Pancreas (tissue), 10 donors: ENCODE results near the gene CCDC93. TPM values are rescaled to one million over a fixed set of nuclear protein-coding genes. Genes with fewer than 3 reads are reported as not detected.

ENCODE experiments used
- ATAC-seq, 4 donors: fragments of 200-7000 bp; cut with Tn5 transposase; one replicate each; pipeline versions ENCODE4 v1.8.0 to v1.9.1; 2020; ENCODE audit warnings: mild to moderate bottlenecking in 4 of 4, moderate library complexity in 4 of 4
- DNase-seq, 6 donors: peaks; one replicate each; pipeline ENCODE4 v3.0.0-alpha.2; 2020
- FAIRE-seq: peaks from 2 replicates; lab custom pipeline; 2012; peaks lifted over from hg19 to GRCh38; lab: Jason Lieb, UNC
- H3K27ac ChIP-seq, 4 donors: fragments of 200-600 bp; sonication (generic); 1 replicate in 3 of 4; 2 replicates in 1 of 4; pipeline versions ENCODE4 v1.5.0 to v1.8.0; 2020
- H3K27me3 ChIP-seq, 4 donors: fragments of 200-600 bp; one replicate each; pipeline ENCODE4 v1.8.0; 2021
- H3K36me3 ChIP-seq, 3 donors: fragments of 200-600 bp; sonication (generic) in 1 of 3; one replicate each; pipeline versions ENCODE4 v1.5.0 to v1.8.0; 2020 to 2021
- H3K4me1 ChIP-seq, 3 donors: fragments of 200-600 bp; one replicate each; pipeline ENCODE4 v1.8.0; 2021
- H3K4me3 ChIP-seq, 4 donors: fragments of 200-600 bp; sonication (generic) in 2 of 4; one replicate each; pipeline versions ENCODE4 v1.5.0 to v1.8.0; 2020 to 2021
- H3K9me3 ChIP-seq, 4 donors: fragments of 200-600 bp; one replicate each; pipeline ENCODE4 v1.8.0; 2021
- CTCF ChIP-seq, 4 donors: fragments of 200-600 bp; sonication (generic) in 3 of 4; IDR thresholded peaks; one replicate each; pipeline versions ENCODE4 v1.5.0 to v1.8.0; 2021; ENCODE audit warnings: antibody characterized with exemption in 4 of 4
- WGBS, 2 donors: extraction: QIAGEN DNeasy Blood & Tissue Kit; methylation state at CpG; one replicate each; pipeline ENCODE4 v1.1.7; 2013; 5-methylcytosine and 5-hydroxymethylcytosine counted together
- intact Hi-C, 3 donors: fragments of 100-400 bp; cut with DNase I; formaldehyde crosslinking; loops; one replicate each; pipeline versions ENCODE4 v1.11.1 to v1.14.2; 2022
- polyA plus RNA-seq, 2 donors: library from polyadenylated mRNA; stranded (reverse); fragments of 200-250 nt; gene quantifications; one replicate each; pipeline ENCODE4 v1.2.3, GENCODE V29; 2013
- total RNA-seq, 6 donors: library from RNA; stranded (reverse); fragmentation: NEBNext Ultra II Directional in 4 of 6; extraction: Animal tissue kit (Norgen Biotek cat#: 25700) in 4 of 6; gene quantifications; one replicate each; pipeline versions ENCODE4 v1.2.1 to v1.2.4, GENCODE V29; 2021 to 2023
- donor health status: healthy with polysubstance abuse.
- donor health status: DM: no; HTN: no; CAD: no; lungs with moderate emphysema.
- donor health status: DM: no; HTN: no; CAD: no.
- donor health status: control.
- donor health status: control.
- donor health status: Bipolar disorder and iron deficiency.
- donor health status: DM: yes; HTN: yes; CAD: no.
- donor health status: DM: no; HTN: no; CAD: no.
- donor health status: DM: no; HTN: no; CAD: no.
- donor health status: DM: yes; HTN: yes; CAD: no.

The CCDC93 gene
- total and polyA plus RNA-seq, 8 donors: 8.2 to 28.6 (median 17.0) TPM

- TF ChIP-seq CTCF (IDR thresholded peaks at IDR 0.05): no peak
- Histone ChIP-seq H3K4me3 (no peak overlapping the region), H3K27ac (no peak overlapping the region), H3K4me1 (no peaks in the 10 kb centered on the region), H3K36me3 (peaks cover 3 to 92% (median 32%) of the 10 kb centered on the region in 3 donors), H3K9me3 (no peaks in the 10 kb centered on the region), H3K27me3 (no peaks in the 10 kb centered on the region)
- intact Hi-C loops: no loop called here
- DNase-seq (no peak), FAIRE-seq (no peak), ATAC-seq (no peak)
- 0 to 2% methylated on average over 1 of the region's 1 CpG for WGBS, 2 donors
Measured at GRCh38 chr2:117935954-117936353, 77.9 kb downstream of the CCDC93 start.

- H3K9me3 ChIP-seq: no peaks in the 10 kb centered on the region
- H3K4me1 ChIP-seq: no peaks in the 10 kb centered on the region
- H3K27ac ChIP-seq: no peak overlapping the region
- TF ChIP-seq CTCF (IDR thresholded peaks at IDR 0.05): no peak
- no peak for DNase-seq
- H3K36me3 ChIP-seq: peaks cover 3 to 92% (median 28%) of the 10 kb centered on the region in 3 donors
- 95 to 97% methylated on average over 5 of the region's 5 CpGs for WGBS, 2 donors
- FAIRE-seq: no peak
- H3K27me3 ChIP-seq: no peaks in the 10 kb centered on the region
- no peak overlapping the region for H3K4me3 ChIP-seq
- no peak for ATAC-seq
- intact Hi-C loops: no loop called here
Measured at GRCh38 chr2:117935456-117935855, 78.4 kb downstream of the CCDC93 start.

GRCh38 chr2:117933884-117934354 is 80.0 kb downstream of the CCDC93 start:
- no peak for FAIRE-seq
- no peak for TF ChIP-seq CTCF (IDR thresholded peaks at IDR 0.05)
- Histone ChIP-seq H3K36me3 (peaks cover 0 to 92% (median 25%) of the 10 kb centered on the region in 3 donors), H3K4me3 (no peak overlapping the region), H3K27ac (no peak overlapping the region), H3K4me1 (no peaks in the 10 kb centered on the region), H3K27me3 (no peaks in the 10 kb centered on the region), H3K9me3 (no peaks in the 10 kb centered on the region)
- DNase-seq: no peak
- WGBS, 2 donors: 62 to 73% methylated on average over 5 of the region's 5 CpGs
- ATAC-seq: no peak
- intact Hi-C loops: no loop called here

- WGBS, 2 donors: 95 to 96% methylated on average over 7 of the region's 7 CpGs
- H3K4me1 ChIP-seq: no peaks in the 10 kb centered on the region
- TF ChIP-seq CTCF (IDR thresholded peaks at IDR 0.05): no peak
- no peaks in the 10 kb centered on the region for H3K27me3 ChIP-seq
- no peak overlapping the region for H3K27ac ChIP-seq
- intact Hi-C loops: no loop called here
- DNase-seq (no peak), FAIRE-seq (no peak), ATAC-seq (no peak)
- H3K9me3 ChIP-seq: no peaks in the 10 kb centered on the region
- H3K36me3 ChIP-seq: peaks cover 0 to 76% (median 25%) of the 10 kb centered on the region in 3 donors
- no peak overlapping the region for H3K4me3 ChIP-seq
Measured at GRCh38 chr2:117931978-117932377, 81.9 kb downstream of the CCDC93 start.

GRCh38 chr2:117931266-117931665 is 82.6 kb downstream of the CCDC93 start:
- Histone ChIP-seq H3K9me3 (no peaks in the 10 kb centered on the region), H3K4me3 (no peak overlapping the region), H3K36me3 (peaks cover 0 to 70% (median 25%) of the 10 kb centered on the region in 3 donors), H3K4me1 (no peaks in the 10 kb centered on the region), H3K27ac (no peak overlapping the region), H3K27me3 (no peaks in the 10 kb centered on the region)
- WGBS, 2 donors: 92 to 95% methylated on average over 4 of the region's 4 CpGs
- TF ChIP-seq CTCF (IDR thresholded peaks at IDR 0.05): no peak
- DNase-seq: no peak
- no peak for ATAC-seq
- intact Hi-C loops: no loop called here
- FAIRE-seq: no peak
